DND-41 (cell line): ENCODE data around the gene AGXT.

ENCODE experiments used
- CTCF ChIP-seq: IDR thresholded peaks from 2 replicates; pipeline ENCODE4 v1.5.1; 2012; ENCODE audit warnings: borderline replicate concordance, low read length, moderate library complexity, mild to moderate bottlenecking; ENCODE audit not compliant: poor library complexity, severe bottlenecking; ENCODE audit errors: extremely low read depth
- EZH2 ChIP-seq: IDR thresholded peaks from 3 replicates; pipeline ENCODE4 v1.6.1; 2012; ENCODE audit warnings: borderline replicate concordance, low read depth, mild to moderate bottlenecking, moderate library complexity, low read length, inconsistent platforms; ENCODE audit not compliant: severe bottlenecking

- TF ChIP-seq CTCF (no peak), EZH2 (no peak)
Measured at GRCh38 chr2:240898731-240899467, 30.3 kb downstream of the AGXT start.
